Epithelial cell of esophagus (primary cell): ENCODE data around the gene ACTR3C.

Experiments used
- DNase-seq: peaks from one replicate; pipeline ENCODE4 v3.0.0; 2010; ENCODE audit warnings: low read depth
- H3K4me3 ChIP-seq: 2 replicates; pipeline ENCODE4 v1.5.1; 2011; ENCODE audit warnings: mild to moderate bottlenecking, low read length, control low read depth
- CTCF ChIP-seq: IDR thresholded peaks from 2 replicates; pipeline ENCODE4 v1.5.1; 2011; ENCODE audit warnings: low read depth, mild to moderate bottlenecking, low read length, control low read depth, inconsistent platforms; ENCODE audit not compliant: insufficient read depth; ENCODE audit errors: missing control alignments

Gene ACTR3C

GRCh38 chr7:150322833-150323681 is at the start of gene ACTR3C, which contains the start of gene LRRC61:
ACTR3C (minus strand) TSS chr7:150323545; CDS start chr7:150295296, 28,249 bp downstream.
LRRC61 (plus strand) TSS chr7:150323355; CDS start chr7:150336862, 13,507 bp downstream.
- DNase-seq, result peak; percentile 42
- no peak for TF ChIP-seq CTCF
- peak within 1 kb of the TSS; percentile 72 for H3K4me3 ChIP-seq

- no peak for TF ChIP-seq CTCF
Observed at GRCh38 chr7:150372271-150373048, 49.1 kb upstream of the ACTR3C start.

DNA sequence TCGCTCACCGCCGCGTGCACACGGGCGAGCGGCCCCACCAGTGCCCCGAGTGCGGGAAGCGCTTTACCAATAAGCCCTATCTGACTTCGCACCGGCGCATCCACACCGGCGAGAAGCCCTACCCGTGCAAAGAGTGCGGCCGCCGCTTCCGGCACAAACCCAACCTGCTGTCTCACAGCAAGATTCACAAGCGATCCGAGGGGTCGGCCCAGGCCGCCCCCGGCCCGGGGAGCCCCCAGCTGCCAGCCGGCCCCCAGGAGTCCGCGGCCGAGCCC is 48.6 kb upstream of the ACTR3C start:
- no peak for TF ChIP-seq CTCF
- no peak for DNase-seq
- no peak overlapping the region for H3K4me3 ChIP-seq

More at GRCh38 chr7:150372271-150373048, 49.1 kb upstream of the ACTR3C start:
- no peak for DNase-seq
- no peak overlapping the region for H3K4me3 ChIP-seq

DNA sequence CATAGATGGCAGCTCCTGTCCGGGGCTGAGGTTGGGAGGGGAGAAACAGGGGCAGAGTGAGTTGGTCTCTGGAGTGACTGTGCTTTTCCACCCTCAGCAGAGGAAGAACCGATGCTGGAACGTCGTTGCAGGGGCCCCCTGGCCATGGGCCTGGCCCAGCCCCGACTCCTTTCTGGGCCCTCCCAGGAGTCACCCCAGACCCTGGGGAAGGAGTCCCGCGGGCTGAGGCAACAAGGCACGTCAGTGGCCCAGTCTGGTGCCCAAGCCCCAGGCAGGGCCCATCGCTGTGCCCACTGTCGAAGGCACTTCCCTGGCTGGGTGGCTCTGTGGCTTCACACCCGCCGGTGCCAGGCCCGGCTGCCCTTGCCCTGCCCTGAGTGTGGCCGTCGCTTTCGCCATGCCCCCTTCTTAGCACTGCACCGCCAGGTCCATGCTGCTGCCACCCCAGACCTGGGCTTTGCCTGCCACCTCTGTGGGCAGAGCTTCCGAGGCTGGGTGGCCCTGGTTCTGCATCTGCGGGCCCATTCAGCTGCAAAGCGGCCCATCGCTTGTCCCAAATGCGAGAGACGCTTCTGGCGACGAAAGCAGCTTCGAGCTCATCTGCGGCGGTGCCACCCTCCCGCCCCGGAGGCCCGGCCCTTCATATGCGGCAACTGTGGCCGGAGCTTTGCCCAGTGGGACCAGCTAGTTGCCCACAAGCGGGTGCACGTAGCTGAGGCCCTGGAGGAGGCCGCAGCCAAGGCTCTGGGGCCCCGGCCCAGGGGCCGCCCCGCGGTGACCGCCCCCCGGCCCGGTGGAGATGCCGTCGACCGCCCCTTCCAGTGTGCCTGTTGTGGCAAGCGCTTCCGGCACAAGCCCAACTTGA is 48.0 kb upstream of the ACTR3C start:
- DNase-seq, result no peak
- H3K4me3 ChIP-seq, result no peak overlapping the region
- no peak for TF ChIP-seq CTCF

GRCh38 chr7:150370612-150371071 is 47.3 kb upstream of the ACTR3C start:
- no peak overlapping the region for H3K4me3 ChIP-seq
- DNase-seq, result peak; percentile 29
- TF ChIP-seq CTCF, result no peak

DNA sequence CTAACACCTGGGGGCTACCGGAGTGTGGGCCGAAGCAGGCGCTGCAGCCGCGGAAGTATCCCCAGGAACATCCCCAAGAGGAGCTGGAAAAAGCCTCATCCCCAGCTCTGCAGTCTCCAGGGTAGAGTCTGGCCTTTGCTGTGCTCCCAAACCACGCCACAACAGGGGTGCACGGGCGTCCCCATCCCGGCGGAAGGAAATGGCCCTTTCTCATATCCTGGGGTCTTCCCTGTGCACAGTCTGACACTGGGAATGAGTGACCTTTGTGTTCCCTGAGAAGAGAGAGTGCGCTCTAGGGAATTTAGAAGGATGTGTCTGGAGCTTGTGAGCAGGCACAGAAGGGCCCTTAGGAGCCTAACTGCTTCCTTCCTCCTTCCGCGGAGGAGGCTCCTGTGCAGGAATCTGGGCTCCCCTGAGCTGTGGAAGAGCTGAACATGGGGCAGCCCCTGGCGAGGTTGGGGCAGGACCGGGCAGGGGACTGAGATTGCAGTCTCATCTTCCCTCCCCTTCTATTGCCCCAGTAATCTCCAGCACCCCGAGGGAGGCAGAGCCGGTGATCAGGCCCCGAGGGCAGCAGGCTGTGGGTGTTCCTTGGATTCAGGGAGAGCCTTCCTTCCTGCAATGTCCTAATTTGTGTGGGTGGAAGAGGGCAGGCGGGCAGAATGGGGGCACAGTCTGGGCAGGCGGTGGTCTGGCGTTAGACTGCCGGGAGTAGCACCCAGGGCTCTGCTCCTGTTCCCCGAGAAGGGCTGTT is 46.6 kb upstream of the ACTR3C start:
- TF ChIP-seq CTCF, result no peak
- DNase-seq, result peak; percentile 13
- H3K4me3 ChIP-seq, result peak overlapping the region; percentile 77
